ENCODE measurements around the gene LRP1B.

The LRP1B gene

DNA sequence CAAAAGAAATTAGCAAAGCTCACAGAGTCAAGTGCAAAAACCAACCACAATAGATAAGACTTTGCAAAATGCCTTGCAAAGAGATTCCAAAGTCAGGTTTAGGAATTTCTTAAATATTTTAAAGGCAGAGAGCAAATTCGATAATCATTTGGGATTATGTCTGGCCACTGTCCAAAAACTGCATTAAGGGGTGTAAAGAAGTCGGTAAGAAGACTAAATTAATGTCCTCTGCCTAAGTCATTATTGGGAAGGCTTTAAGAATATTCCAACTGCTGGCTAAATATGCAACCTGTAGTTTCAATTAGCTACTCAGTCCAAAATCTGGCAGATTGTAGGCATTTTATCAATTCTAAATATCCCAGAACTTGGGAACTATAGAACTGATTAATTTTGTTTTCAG, 13.7 kb upstream of the LRP1B start:
- Histone ChIP-seq H3K4me3 (ENCODE audit: low read length in 2 of 2) (no peak overlapping the region), H3K36me3 (ENCODE audit: control insufficient read depth in 2 of 2, insufficient read depth in 2 of 2, low read length in 2 of 2) (no peaks in the 10 kb centered on the region), H3K9me3 (ENCODE audit: control insufficient read depth in 2 of 2, low read length in 2 of 2) (no peaks in the 10 kb centered on the region)

GRCh38 chr2:142142595-142142994, 11.8 kb upstream of the LRP1B start:
- Histone ChIP-seq H3K27me3 (ENCODE audit: control insufficient read depth in 2 of 2, insufficient read depth in 2 of 2, low read length in 2 of 2) (no peaks in the 10 kb centered on the region), H3K27ac (ENCODE audit: low read depth in 2 of 2, low read length in 2 of 2) (no peak overlapping the region), H3K9ac (ENCODE audit: low read depth in 1 of 2, low read length in 2 of 2) (no peak overlapping the region), H3K4me1 (ENCODE audit: control insufficient read depth in 2 of 2, insufficient read depth in 2 of 2, low read length in 2 of 2) (no peaks in the 10 kb centered on the region), H3K36me3 (ENCODE audit: control insufficient read depth in 2 of 2, insufficient read depth in 2 of 2, low read length in 2 of 2) (no peaks in the 10 kb centered on the region), H3K9me3 (ENCODE audit: control insufficient read depth in 2 of 2, low read length in 2 of 2) (no peaks in the 10 kb centered on the region), H3K4me3 (ENCODE audit: low read length in 2 of 2) (no peak overlapping the region)

More for the DNA sequence above, 13.7 kb upstream of the LRP1B start:
- H3K27me3 ChIP-seq (ENCODE audit: control insufficient read depth in 2 of 2, insufficient read depth in 2 of 2, low read length in 2 of 2), result no peaks in the 10 kb centered on the region
- no peaks in the 10 kb centered on the region for H3K4me1 ChIP-seq (ENCODE audit: control insufficient read depth in 2 of 2, insufficient read depth in 2 of 2, low read length in 2 of 2)
- H3K9ac ChIP-seq (ENCODE audit: low read depth in 1 of 2, low read length in 2 of 2), result no peak overlapping the region
- H3K27ac ChIP-seq (ENCODE audit: low read depth in 2 of 2, low read length in 2 of 2), result no peak overlapping the region

GRCh38 chr2:142140434-142140845, 9.6 kb upstream of the LRP1B start:
- Histone ChIP-seq H3K9me3 (ENCODE audit: control insufficient read depth in 2 of 2, low read length in 2 of 2) (no peaks in the 10 kb centered on the region), H3K4me3 (ENCODE audit: low read length in 2 of 2) (no peak overlapping the region), H3K27me3 (ENCODE audit: control insufficient read depth in 2 of 2, insufficient read depth in 2 of 2, low read length in 2 of 2) (no peaks in the 10 kb centered on the region), H3K9ac (ENCODE audit: low read depth in 1 of 2, low read length in 2 of 2) (no peak overlapping the region), H3K27ac (ENCODE audit: low read depth in 2 of 2, low read length in 2 of 2) (no peak overlapping the region), H3K4me1 (ENCODE audit: control insufficient read depth in 2 of 2, insufficient read depth in 2 of 2, low read length in 2 of 2) (no peaks in the 10 kb centered on the region), H3K36me3 (ENCODE audit: control insufficient read depth in 2 of 2, insufficient read depth in 2 of 2, low read length in 2 of 2) (no peaks in the 10 kb centered on the region)

GRCh38 chr2:142139384-142139783, 8.6 kb upstream of the LRP1B start:
- Histone ChIP-seq H3K9me3 (ENCODE audit: control insufficient read depth in 2 of 2, low read length in 2 of 2) (no peaks in the 10 kb centered on the region), H3K27me3 (ENCODE audit: control insufficient read depth in 2 of 2, insufficient read depth in 2 of 2, low read length in 2 of 2) (no peaks in the 10 kb centered on the region), H3K36me3 (ENCODE audit: control insufficient read depth in 2 of 2, insufficient read depth in 2 of 2, low read length in 2 of 2) (no peaks in the 10 kb centered on the region), H3K27ac (ENCODE audit: low read depth in 2 of 2, low read length in 2 of 2) (no peak overlapping the region), H3K4me3 (ENCODE audit: low read length in 2 of 2) (no peak overlapping the region), H3K4me1 (ENCODE audit: control insufficient read depth in 2 of 2, insufficient read depth in 2 of 2, low read length in 2 of 2) (no peaks in the 10 kb centered on the region), H3K9ac (ENCODE audit: low read depth in 1 of 2, low read length in 2 of 2) (no peak overlapping the region)

DNA sequence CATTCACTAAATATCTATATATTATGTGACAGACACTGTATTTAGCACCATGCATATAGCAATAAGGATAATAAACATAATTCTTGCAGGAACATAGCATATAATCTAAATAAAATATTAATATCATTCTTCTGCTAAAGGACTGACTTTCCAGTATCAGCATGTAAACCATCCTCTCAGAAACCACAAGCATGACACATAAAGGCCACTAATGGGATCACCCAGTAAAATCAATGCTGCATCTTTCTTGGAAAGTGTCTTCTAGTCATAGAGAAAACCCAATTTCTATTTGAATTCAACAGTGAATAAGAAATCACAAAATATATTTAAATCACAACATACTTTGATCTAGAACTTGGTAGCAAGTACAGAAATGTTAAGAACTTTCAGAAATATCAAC, 5.8 kb upstream of the LRP1B start:
- no peak overlapping the region for H3K27ac ChIP-seq (ENCODE audit: low read depth in 2 of 2, low read length in 2 of 2)
- no peaks in the 10 kb centered on the region for H3K9me3 ChIP-seq (ENCODE audit: control insufficient read depth in 2 of 2, low read length in 2 of 2)
- H3K27me3 ChIP-seq (ENCODE audit: control insufficient read depth in 2 of 2, insufficient read depth in 2 of 2, low read length in 2 of 2), result peaks cover 0 to under 1% of the 10 kb centered on the region in 2 donors
- H3K9ac ChIP-seq (ENCODE audit: low read depth in 1 of 2, low read length in 2 of 2), result no peak overlapping the region
- H3K4me3 ChIP-seq (ENCODE audit: low read length in 2 of 2), result no peak overlapping the region
- H3K36me3 ChIP-seq (ENCODE audit: control insufficient read depth in 2 of 2, insufficient read depth in 2 of 2, low read length in 2 of 2), result no peaks in the 10 kb centered on the region
- no peaks in the 10 kb centered on the region for H3K4me1 ChIP-seq (ENCODE audit: control insufficient read depth in 2 of 2, insufficient read depth in 2 of 2, low read length in 2 of 2)

- Histone ChIP-seq H3K9ac (ENCODE audit: low read depth in 1 of 2, low read length in 2 of 2) (no peak overlapping the region), H3K27ac (ENCODE audit: low read depth in 2 of 2, low read length in 2 of 2) (no peak overlapping the region), H3K9me3 (ENCODE audit: control insufficient read depth in 2 of 2, low read length in 2 of 2) (no peaks in the 10 kb centered on the region), H3K4me1 (ENCODE audit: control insufficient read depth in 2 of 2, insufficient read depth in 2 of 2, low read length in 2 of 2) (peaks cover 10 to 11% of the 10 kb centered on the region in 2 donors), H3K27me3 (ENCODE audit: control insufficient read depth in 2 of 2, insufficient read depth in 2 of 2, low read length in 2 of 2) (peaks cover 2 to 17% of the 10 kb centered on the region in 2 donors), H3K36me3 (ENCODE audit: control insufficient read depth in 2 of 2, insufficient read depth in 2 of 2, low read length in 2 of 2) (no peaks in the 10 kb centered on the region), H3K4me3 (ENCODE audit: low read length in 2 of 2) (no peak overlapping the region)
These were observed 4.1 kb upstream of the LRP1B start for GRCh38 chr2:142134911-142135310.

- Histone ChIP-seq H3K4me1 (ENCODE audit: control insufficient read depth in 2 of 2, insufficient read depth in 2 of 2, low read length in 2 of 2) (peaks cover 10 to 13% of the 10 kb centered on the region in 2 donors), H3K4me3 (ENCODE audit: low read length in 2 of 2) (peak overlapping the region; percentile 61 to 73), H3K9me3 (ENCODE audit: control insufficient read depth in 2 of 2, low read length in 2 of 2) (no peaks in the 10 kb centered on the region), H3K27me3 (ENCODE audit: control insufficient read depth in 2 of 2, insufficient read depth in 2 of 2, low read length in 2 of 2) (peaks cover 3 to 24% of the 10 kb centered on the region in 2 donors), H3K9ac (ENCODE audit: low read depth in 1 of 2, low read length in 2 of 2) (no peak overlapping the region), H3K36me3 (ENCODE audit: control insufficient read depth in 2 of 2, insufficient read depth in 2 of 2, low read length in 2 of 2) (no peaks in the 10 kb centered on the region), H3K27ac (ENCODE audit: low read depth in 2 of 2, low read length in 2 of 2) (no peak overlapping the region)
These were observed 456 bp downstream of the LRP1B start for GRCh38 chr2:142130111-142131009.

GRCh38 chr2:142128105-142128504, 2.7 kb downstream of the LRP1B start:
- peaks cover 3 to 24% of the 10 kb centered on the region in 2 donors for H3K27me3 ChIP-seq (ENCODE audit: control insufficient read depth in 2 of 2, insufficient read depth in 2 of 2, low read length in 2 of 2)
- H3K4me1 ChIP-seq (ENCODE audit: control insufficient read depth in 2 of 2, insufficient read depth in 2 of 2, low read length in 2 of 2), result peaks cover 10 to 13% of the 10 kb centered on the region in 2 donors
- H3K27ac ChIP-seq (ENCODE audit: low read depth in 2 of 2, low read length in 2 of 2), result no peak overlapping the region
- H3K9me3 ChIP-seq (ENCODE audit: control insufficient read depth in 2 of 2, low read length in 2 of 2), result no peaks in the 10 kb centered on the region
- H3K9ac ChIP-seq (ENCODE audit: low read depth in 1 of 2, low read length in 2 of 2), result no peak overlapping the region
- no peaks in the 10 kb centered on the region for H3K36me3 ChIP-seq (ENCODE audit: control insufficient read depth in 2 of 2, insufficient read depth in 2 of 2, low read length in 2 of 2)
- H3K4me3 ChIP-seq (ENCODE audit: low read length in 2 of 2), result no peak overlapping the region

GRCh38 chr2:142127248-142127647, 3.6 kb downstream of the LRP1B start:
- H3K4me3 ChIP-seq (ENCODE audit: low read length in 2 of 2), result no peak overlapping the region
- H3K9ac ChIP-seq (ENCODE audit: low read depth in 1 of 2, low read length in 2 of 2), result no peak overlapping the region
- no peak overlapping the region for H3K27ac ChIP-seq (ENCODE audit: low read depth in 2 of 2, low read length in 2 of 2)
- H3K27me3 ChIP-seq (ENCODE audit: control insufficient read depth in 2 of 2, insufficient read depth in 2 of 2, low read length in 2 of 2), result peaks cover 3 to 24% of the 10 kb centered on the region in 2 donors
- no peaks in the 10 kb centered on the region for H3K9me3 ChIP-seq (ENCODE audit: control insufficient read depth in 2 of 2, low read length in 2 of 2)
- H3K36me3 ChIP-seq (ENCODE audit: control insufficient read depth in 2 of 2, insufficient read depth in 2 of 2, low read length in 2 of 2), result no peaks in the 10 kb centered on the region
- H3K4me1 ChIP-seq (ENCODE audit: control insufficient read depth in 2 of 2, insufficient read depth in 2 of 2, low read length in 2 of 2), result peaks cover 10 to 13% of the 10 kb centered on the region in 2 donors

DNA sequence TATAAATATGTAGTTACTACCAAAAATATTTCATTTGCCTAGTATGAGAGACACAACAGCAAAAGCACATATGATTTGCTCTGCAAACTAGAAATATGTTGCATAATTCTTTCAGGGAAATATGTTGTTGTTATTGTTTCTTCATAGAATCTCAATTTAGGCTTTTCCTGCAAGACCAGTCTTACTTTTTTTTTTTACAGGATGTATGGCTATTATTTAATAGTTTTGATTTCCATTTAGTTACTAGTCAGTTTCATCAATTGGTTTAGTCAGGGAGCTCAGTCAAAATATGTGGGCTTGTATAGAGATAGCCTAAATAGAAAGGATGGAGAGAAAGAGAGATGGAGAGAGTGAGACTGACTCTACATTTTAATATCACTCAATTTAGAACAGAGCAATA, 6.1 kb downstream of the LRP1B start:
- Histone ChIP-seq H3K4me1 (ENCODE audit: control insufficient read depth in 2 of 2, insufficient read depth in 2 of 2, low read length in 2 of 2) (peaks cover 0 to under 1% of the 10 kb centered on the region in 2 donors), H3K9ac (ENCODE audit: low read depth in 1 of 2, low read length in 2 of 2) (no peak overlapping the region), H3K4me3 (ENCODE audit: low read length in 2 of 2) (no peak overlapping the region), H3K36me3 (ENCODE audit: control insufficient read depth in 2 of 2, insufficient read depth in 2 of 2, low read length in 2 of 2) (no peaks in the 10 kb centered on the region), H3K27me3 (ENCODE audit: control insufficient read depth in 2 of 2, insufficient read depth in 2 of 2, low read length in 2 of 2) (peaks cover 0 to 5% of the 10 kb centered on the region in 2 donors), H3K9me3 (ENCODE audit: control insufficient read depth in 2 of 2, low read length in 2 of 2) (no peaks in the 10 kb centered on the region), H3K27ac (ENCODE audit: low read depth in 2 of 2, low read length in 2 of 2) (no peak overlapping the region)

Measured in mucosa of rectum (tissue), 2 donors.